ENCODE results near the gene PITPNM3.

The PITPNM3 gene

GRCh38 chr17:6461246-6461645 is 95.1 kb downstream of the PITPNM3 start:
- H3K27me3 ChIP-seq (ENCODE audit: insufficient read depth, low read length, poor library complexity, severe bottlenecking): no peaks in the 10 kb centered on the region
- H2AFZ ChIP-seq (ENCODE audit: low read length): no peak overlapping the region
- no peaks in the 10 kb centered on the region for H3K9me3 ChIP-seq (ENCODE audit: insufficient read depth, low read depth, low read length)
- H3F3A ChIP-seq (ENCODE audit: low read depth): no peaks in the 10 kb centered on the region
- no peak overlapping the region for H3K4me2 ChIP-seq (ENCODE audit: low read depth, low read length, poor library complexity, severe bottlenecking)
- TF ChIP-seq EZH2phosphoT487 (IDR thresholded peaks at IDR 0.05; ENCODE audit: borderline replicate concordance) (no peak), CTCF (conservative IDR thresholded peaks at IDR 0.05; ENCODE audit: low read length) (no peak)
- H3K36me3 ChIP-seq (ENCODE audit: insufficient read depth, low read length): no peaks in the 10 kb centered on the region
- H3K9me2 ChIP-seq (replicated peaks; ENCODE audit: low read depth, low read length): no peaks in the 10 kb centered on the region
- H3K79me2 ChIP-seq (ENCODE audit: insufficient read depth, low read length): no peaks in the 10 kb centered on the region
- H3K4me1 ChIP-seq (ENCODE audit: insufficient read depth, low read length, poor library complexity, severe bottlenecking): no peaks in the 10 kb centered on the region
- no peaks in the 10 kb centered on the region for H4K20me1 ChIP-seq (ENCODE audit: insufficient read depth, low read length, poor library complexity, severe bottlenecking)
- no peak overlapping the region for H3K9ac ChIP-seq (ENCODE audit: low read depth, low read length, poor library complexity, severe bottlenecking)
- H3K4me3 ChIP-seq (ENCODE audit: low read length, poor library complexity, severe bottlenecking): no peak overlapping the region

GRCh38 chr17:6460531-6461161 is 95.7 kb downstream of the PITPNM3 start:
- Histone ChIP-seq H4K20me1 (ENCODE audit: insufficient read depth, low read length, poor library complexity, severe bottlenecking) (no peaks in the 10 kb centered on the region), H3K9me3 (ENCODE audit: insufficient read depth, low read depth, low read length) (no peaks in the 10 kb centered on the region), H3K4me2 (ENCODE audit: low read depth, low read length, poor library complexity, severe bottlenecking) (no peak overlapping the region), H3K9ac (ENCODE audit: low read depth, low read length, poor library complexity, severe bottlenecking) (no peak overlapping the region), H3K4me1 (ENCODE audit: insufficient read depth, low read length, poor library complexity, severe bottlenecking) (no peaks in the 10 kb centered on the region), H3K9me2 (replicated peaks; ENCODE audit: low read depth, low read length) (no peaks in the 10 kb centered on the region), H3K27me3 (ENCODE audit: insufficient read depth, low read length, poor library complexity, severe bottlenecking) (no peaks in the 10 kb centered on the region), H3F3A (ENCODE audit: low read depth) (no peaks in the 10 kb centered on the region), H2AFZ (ENCODE audit: low read length) (no peak overlapping the region), H3K4me3 (ENCODE audit: low read length, poor library complexity, severe bottlenecking) (no peak overlapping the region), H3K79me2 (ENCODE audit: insufficient read depth, low read length) (no peaks in the 10 kb centered on the region), H3K36me3 (ENCODE audit: insufficient read depth, low read length) (no peaks in the 10 kb centered on the region)
- no peak for TF ChIP-seq CTCF (conservative IDR thresholded peaks at IDR 0.05; ENCODE audit: low read length)
- TF ChIP-seq EZH2phosphoT487 (IDR thresholded peaks at IDR 0.05; ENCODE audit: borderline replicate concordance): no peak

DNA sequence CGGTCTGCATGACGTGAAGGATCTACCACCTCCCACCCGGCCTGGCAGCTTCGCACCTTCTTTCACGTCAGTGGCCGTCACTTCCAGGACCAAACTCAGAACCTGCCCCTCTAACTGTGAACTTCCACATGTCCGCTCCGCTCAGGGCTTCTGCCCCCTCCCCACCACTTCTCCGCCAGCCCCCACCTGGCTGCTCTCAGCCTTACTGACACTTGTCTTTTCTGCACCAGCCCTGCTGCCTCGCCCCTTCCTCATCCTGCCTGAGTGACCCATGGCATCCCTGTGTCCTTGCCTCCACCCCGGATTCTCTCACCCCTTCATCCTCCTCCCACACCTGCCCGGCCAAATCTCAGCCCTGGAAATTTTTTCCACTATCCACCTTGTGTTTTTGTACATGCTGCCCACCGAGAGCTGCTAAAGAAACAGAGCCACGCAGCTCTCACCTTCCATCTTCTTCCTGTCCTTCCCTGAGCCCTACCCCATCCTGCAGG is 97.8 kb downstream of the PITPNM3 start:
- Histone ChIP-seq H3K4me3 (ENCODE audit: low read length, poor library complexity, severe bottlenecking) (no peak overlapping the region), H3K27me3 (ENCODE audit: insufficient read depth, low read length, poor library complexity, severe bottlenecking) (no peaks in the 10 kb centered on the region), H3K36me3 (ENCODE audit: insufficient read depth, low read length) (no peaks in the 10 kb centered on the region), H3K79me2 (ENCODE audit: insufficient read depth, low read length) (no peaks in the 10 kb centered on the region), H3K4me2 (ENCODE audit: low read depth, low read length, poor library complexity, severe bottlenecking) (no peak overlapping the region), H3K4me1 (ENCODE audit: insufficient read depth, low read length, poor library complexity, severe bottlenecking) (no peaks in the 10 kb centered on the region), H2AFZ (ENCODE audit: low read length) (no peak overlapping the region), H3K9me3 (ENCODE audit: insufficient read depth, low read depth, low read length) (no peaks in the 10 kb centered on the region), H3K9ac (ENCODE audit: low read depth, low read length, poor library complexity, severe bottlenecking) (no peak overlapping the region), H3F3A (ENCODE audit: low read depth) (no peaks in the 10 kb centered on the region), H4K20me1 (ENCODE audit: insufficient read depth, low read length, poor library complexity, severe bottlenecking) (no peaks in the 10 kb centered on the region), H3K9me2 (replicated peaks; ENCODE audit: low read depth, low read length) (no peaks in the 10 kb centered on the region)
- TF ChIP-seq CTCF (conservative IDR thresholded peaks at IDR 0.05; ENCODE audit: low read length) (no peak), EZH2phosphoT487 (IDR thresholded peaks at IDR 0.05; ENCODE audit: borderline replicate concordance) (no peak)

Measured in Loucy (cell line).